Trophoblast cell (in vitro differentiated cells and primary cell): ENCODE results near the gene SPAG6.

ENCODE experiments used
- DNase-seq, 2 donors: peaks; one replicate each; pipeline ENCODE4 v3.0.0-alpha.2; 2016
- H2AFZ ChIP-seq: 2 replicates; pipeline ENCODE4 v1.6.1; 2013; ENCODE audit warnings: low read length, moderate library complexity, mild to moderate bottlenecking; ENCODE audit not compliant: insufficient read depth, poor library complexity
- H2AK5ac ChIP-seq: 2 replicates; pipeline ENCODE4 v1.6.1; 2013; ENCODE audit warnings: mild to moderate bottlenecking, low read length
- H2BK120ac ChIP-seq: 2 replicates; pipeline ENCODE4 v1.6.1; 2013; ENCODE audit warnings: low read length, mild to moderate bottlenecking, moderate library complexity; ENCODE audit not compliant: insufficient read depth, poor library complexity
- H2BK12ac ChIP-seq: 2 replicates; pipeline ENCODE4 v1.6.1; 2013; ENCODE audit warnings: mild to moderate bottlenecking, low read length, moderate library complexity
- H2BK5ac ChIP-seq: 2 replicates; pipeline ENCODE4 v1.6.1; 2013; ENCODE audit warnings: low read length, low read depth, moderate library complexity, mild to moderate bottlenecking; ENCODE audit not compliant: poor library complexity
- H3K14ac ChIP-seq: 2 replicates; pipeline ENCODE4 v1.6.1; 2013; ENCODE audit warnings: mild to moderate bottlenecking, low read length
- H3K18ac ChIP-seq: 2 replicates; pipeline ENCODE4 v1.6.1; 2013; ENCODE audit warnings: mild to moderate bottlenecking, low read length
- H3K23ac ChIP-seq: 2 replicates; pipeline ENCODE4 v1.6.1; 2013; ENCODE audit warnings: low read length
- H3K27ac ChIP-seq: 2 replicates; pipeline ENCODE4 v1.5.1; 2013; ENCODE audit warnings: low read depth, mild to moderate bottlenecking, inconsistent platforms, low read length, moderate library complexity
- H3K27me3 ChIP-seq: 2 replicates; pipeline ENCODE4 v1.6.1; 2013; ENCODE audit warnings: inconsistent platforms, mild to moderate bottlenecking, low read length, moderate library complexity; ENCODE audit not compliant: insufficient read depth
- H3K36me3 ChIP-seq, 2 experiments: 1 replicate in 1 of 2; 2 replicates in 1 of 2; pipeline ENCODE4 v1.6.1; 2013; ENCODE audit warnings: low read length in 2 of 2, mild to moderate bottlenecking in 2 of 2, moderate library complexity in 1 of 2; ENCODE audit not compliant: insufficient read depth in 2 of 2, control insufficient read depth in 1 of 2
- H3K4ac ChIP-seq: 2 replicates; pipeline ENCODE4 v1.6.1; 2013; ENCODE audit warnings: low read depth, mild to moderate bottlenecking, low read length, moderate library complexity
- H3K4me1 ChIP-seq, 2 experiments: 1 replicate in 1 of 2; 2 replicates in 1 of 2; pipeline ENCODE4 v1.6.1; 2013; ENCODE audit warnings: low read length in 2 of 2, mild to moderate bottlenecking in 2 of 2, moderate library complexity in 1 of 2; ENCODE audit not compliant: insufficient read depth in 2 of 2, control insufficient read depth in 1 of 2
- H3K4me2 ChIP-seq: 2 replicates; pipeline ENCODE4 v1.6.1; 2013; ENCODE audit warnings: inconsistent platforms, mild to moderate bottlenecking, low read length, moderate library complexity
- H3K4me3 ChIP-seq: 2 replicates; pipeline ENCODE4 v1.5.1; 2013; ENCODE audit warnings: mild to moderate bottlenecking, low read depth, low read length, inconsistent platforms
- H3K79me1 ChIP-seq: one replicate; pipeline ENCODE4 v1.6.1; 2013; ENCODE audit warnings: low read length
- H3K79me2 ChIP-seq: 2 replicates; pipeline ENCODE4 v1.6.1; 2013; ENCODE audit warnings: low read length, mild to moderate bottlenecking; ENCODE audit not compliant: control insufficient read depth, insufficient read depth, poor library complexity
- H3K9ac ChIP-seq: 2 replicates; pipeline ENCODE4 v1.6.1; 2013; ENCODE audit warnings: mild to moderate bottlenecking, low read length
- H3K9me3 ChIP-seq: 2 replicates; pipeline ENCODE4 v1.6.1; 2013; ENCODE audit warnings: low read depth, mild to moderate bottlenecking, control low read depth, inconsistent platforms, low read length; ENCODE audit not compliant: insufficient read depth
- H4K12ac ChIP-seq: 2 replicates; pipeline ENCODE4 v1.6.1; 2013; ENCODE audit warnings: low read depth, mild to moderate bottlenecking, low read length, moderate library complexity
- H4K8ac ChIP-seq: 2 replicates; pipeline ENCODE4 v1.6.1; 2013; ENCODE audit warnings: low read depth, mild to moderate bottlenecking, low read length, moderate library complexity
- H4K91ac ChIP-seq: one replicate; pipeline ENCODE4 v1.6.1; 2013; ENCODE audit warnings: low read depth, mild to moderate bottlenecking, low read length, moderate library complexity
- WGBS: extraction: QIAGEN DNeasy Blood & Tissue Kit; methylation state at CpG from one replicate; pipeline ENCODE4 v1.1.7; 2013; ENCODE audit warnings: missing lambda C conversion rate; ENCODE audit not compliant: insufficient read length, insufficient coverage; ENCODE audit errors: extremely low coverage; 5-methylcytosine and 5-hydroxymethylcytosine counted together

The SPAG6 gene

DNA sequence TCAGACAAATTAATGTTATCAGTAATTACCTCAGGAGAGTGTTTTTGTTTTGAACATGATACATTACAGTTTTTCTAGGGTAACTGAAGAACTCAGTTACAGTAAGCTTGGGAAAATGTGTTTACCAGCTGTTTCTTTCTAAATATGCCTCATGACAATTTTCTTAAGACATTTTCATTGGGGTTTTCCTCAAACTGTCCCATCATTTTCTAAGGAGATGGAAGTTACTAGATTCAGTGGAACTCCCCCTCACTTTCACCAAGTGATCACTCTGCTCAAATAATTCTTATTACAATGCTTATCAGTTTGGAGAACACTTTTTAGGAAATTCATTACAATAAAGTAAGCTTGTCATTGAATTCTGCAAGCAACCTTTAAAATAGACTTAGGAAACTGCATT is 6.4 kb upstream of the SPAG6 start:
- no peak overlapping the region for H2AFZ ChIP-seq
- peaks cover 11% of the 10 kb centered on the region for H3K9me3 ChIP-seq
- no peak overlapping the region for H3K27ac ChIP-seq

DNA sequence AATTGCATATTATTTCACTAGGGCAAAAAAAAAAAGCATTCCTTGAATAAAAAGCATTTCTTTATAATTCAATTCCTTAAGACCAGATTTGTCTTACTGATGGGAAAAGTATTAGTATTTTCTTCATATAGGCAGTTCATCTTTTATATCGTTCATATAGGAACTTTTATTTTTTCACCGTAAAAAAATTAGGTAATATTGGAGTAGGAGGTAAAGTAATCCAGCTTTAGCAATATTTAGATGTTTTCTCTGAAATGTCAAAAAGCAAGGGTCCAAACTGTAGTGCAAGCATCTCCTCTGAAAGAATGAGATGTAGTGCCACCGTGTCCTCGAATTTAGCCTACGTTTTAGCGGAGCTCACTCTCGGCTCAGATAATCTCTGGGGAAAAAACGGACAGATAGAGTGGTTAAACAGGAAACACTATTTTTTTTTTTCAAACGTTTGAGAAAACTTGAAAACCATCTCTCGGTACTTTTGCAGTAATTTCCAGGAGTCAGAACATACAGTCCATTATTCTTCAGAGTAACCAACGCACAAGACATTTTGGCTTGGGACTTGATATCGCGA is 5.5 kb upstream of the SPAG6 start:
- H2BK12ac ChIP-seq = no peak overlapping the region

More for the DNA sequence above, 6.4 kb upstream of the SPAG6 start:
- Histone ChIP-seq H4K8ac (no peak overlapping the region), H3K23ac (no peak overlapping the region), H3K79me1 (peaks cover 7% of the 10 kb centered on the region), H2BK5ac (no peak overlapping the region), H4K91ac (no peak overlapping the region), H3K4ac (no peak overlapping the region), H3K14ac (no peak overlapping the region), H2AK5ac (no peak overlapping the region), H3K4me1 (peaks cover 19 to 29% of the 10 kb centered on the region in 2 experiments), H2BK12ac (no peak overlapping the region), H3K9ac (no peak overlapping the region), H2BK120ac (no peak overlapping the region), H3K79me2 (peaks cover 5% of the 10 kb centered on the region), H3K4me2 (no peak overlapping the region), H3K18ac (no peak overlapping the region), H3K36me3 (no peaks in the 10 kb centered on the region), H3K27me3 (peaks cover 47% of the 10 kb centered on the region), H4K12ac (no peak overlapping the region), H3K4me3 (no peak overlapping the region)
- DNase-seq = no peak

DNA sequence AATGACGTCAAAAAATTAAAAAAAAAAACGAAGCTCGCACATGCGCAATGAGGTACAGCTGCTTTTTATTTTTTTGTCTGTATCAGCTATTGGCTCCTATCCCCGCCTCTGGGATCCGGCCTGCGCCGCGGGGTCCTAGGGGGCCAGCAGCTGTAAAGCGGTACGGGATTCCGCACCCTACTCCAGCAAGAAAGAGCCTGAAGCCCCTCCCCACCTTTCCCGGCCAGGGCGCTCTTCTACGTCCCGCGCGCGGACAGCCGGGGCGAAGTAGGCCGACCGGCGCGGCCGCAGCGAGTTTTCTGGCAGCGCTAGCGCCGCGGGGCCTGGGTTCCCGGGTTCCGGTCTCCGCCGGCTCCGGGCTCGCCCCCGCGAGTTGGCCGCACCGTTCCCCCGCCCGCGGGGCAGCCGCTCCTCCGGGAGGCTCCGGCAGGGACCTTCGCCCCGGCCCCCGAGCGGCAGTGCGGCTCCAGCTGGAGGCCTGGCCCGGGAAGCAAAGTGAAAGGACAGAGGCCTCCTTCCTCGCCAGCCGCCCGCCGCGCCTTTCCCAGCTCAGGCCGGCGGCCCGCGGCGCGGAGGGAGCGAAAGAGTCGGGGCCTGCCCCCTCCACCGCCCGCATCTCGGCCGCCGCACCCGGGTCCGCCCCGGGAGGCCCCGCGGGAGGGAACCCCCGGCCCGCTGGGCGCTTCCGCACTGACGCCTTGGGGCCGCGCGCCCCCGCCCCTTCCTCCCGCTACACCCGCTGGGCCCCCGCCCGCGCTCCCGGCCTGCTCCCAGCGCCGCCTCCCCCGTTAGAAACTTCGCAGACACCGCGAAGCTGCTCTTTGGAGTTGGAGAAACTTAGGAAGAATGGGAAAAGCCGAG is 4.7 kb upstream of the SPAG6 start:
- Histone ChIP-seq H3K23ac (no peak overlapping the region), H3K79me1 (peaks cover 7% of the 10 kb centered on the region), H3K4me3 (peak overlapping the region; percentile 85), H2BK120ac (peak overlapping the region; percentile 88), H4K8ac (peak overlapping the region; percentile 97), H3K4ac (peak overlapping the region; percentile 90), H2AFZ (peak overlapping the region; percentile 98), H3K79me2 (peaks cover 5% of the 10 kb centered on the region), H3K9me3 (peaks cover 9% of the 10 kb centered on the region), H2BK12ac (peak overlapping the region; percentile 60), H3K27me3 (peaks cover 45% of the 10 kb centered on the region), H4K91ac (peak overlapping the region; percentile 86), H3K4me2 (peak overlapping the region; percentile 97), H3K14ac (peak overlapping the region; percentile 94), H2BK5ac (peak overlapping the region; percentile 59), H4K12ac (peak overlapping the region; percentile 89), H3K27ac (no peak overlapping the region), H3K36me3 (no peaks in the 10 kb centered on the region), H3K9ac (peak overlapping the region; percentile 68), H3K4me1 (peaks cover 15 to 21% of the 10 kb centered on the region in 2 experiments), H2AK5ac (no peak overlapping the region), H3K18ac (peak overlapping the region; percentile 90)
- DNase-seq = peak; percentile 85 to 96
- no CpG with 5 or more reads among the region's 98 CpGs for WGBS

More for the DNA sequence above, 5.5 kb upstream of the SPAG6 start:
- DNase-seq = no peak
- Histone ChIP-seq H3K18ac (no peak overlapping the region), H4K12ac (no peak overlapping the region), H3K4ac (no peak overlapping the region), H2BK5ac (no peak overlapping the region), H3K79me1 (peaks cover 7% of the 10 kb centered on the region), H4K91ac (no peak overlapping the region), H3K36me3 (no peaks in the 10 kb centered on the region), H3K9me3 (peaks cover 5% of the 10 kb centered on the region), H4K8ac (no peak overlapping the region), H3K4me3 (no peak overlapping the region), H3K27ac (no peak overlapping the region), H3K9ac (no peak overlapping the region), H3K4me1 (peaks cover 11 to 22% of the 10 kb centered on the region in 2 experiments), H3K79me2 (peaks cover 5% of the 10 kb centered on the region), H3K27me3 (peaks cover 45% of the 10 kb centered on the region), H3K23ac (no peak overlapping the region), H2AK5ac (no peak overlapping the region), H3K14ac (no peak overlapping the region), H3K4me2 (peak overlapping the region; percentile 97), H2AFZ (no peak overlapping the region), H2BK120ac (no peak overlapping the region)
- WGBS = no CpG with 5 or more reads among the region's 13 CpGs

DNA sequence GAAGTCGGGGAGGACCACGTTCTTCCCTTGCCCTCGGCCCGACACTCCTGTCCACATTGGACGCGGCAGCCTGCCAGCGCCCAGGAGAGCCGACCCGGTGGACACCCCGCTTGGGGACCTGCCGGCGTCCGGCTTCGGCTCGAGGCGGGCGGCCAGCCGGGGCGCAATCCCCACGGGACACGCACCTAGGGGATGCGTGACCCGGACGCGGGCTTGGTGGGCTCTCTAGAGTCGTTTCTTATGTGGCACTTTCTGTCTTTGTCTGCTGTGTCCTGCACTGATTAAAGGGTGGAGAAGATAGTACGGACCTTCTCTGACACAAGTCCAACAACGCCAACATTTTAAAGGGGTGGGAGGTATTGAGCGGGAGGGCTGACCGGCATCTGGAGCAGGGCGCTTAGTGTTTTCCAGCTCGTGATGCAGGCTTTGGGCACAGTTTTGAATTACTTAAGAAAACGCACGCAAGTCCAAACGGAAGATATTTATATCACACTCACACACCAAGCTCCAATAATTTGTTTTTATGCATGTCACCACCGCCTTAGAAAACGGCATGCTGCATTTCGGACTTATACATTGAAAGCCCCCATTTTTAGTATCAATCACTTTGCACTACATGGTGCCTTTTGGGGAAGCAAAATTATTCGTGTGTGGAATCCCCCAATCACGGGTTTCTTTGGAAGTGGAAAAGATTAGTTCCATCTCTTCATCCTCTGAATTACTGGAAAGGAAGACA is 3.9 kb upstream of the SPAG6 start:
- Histone ChIP-seq H4K12ac (no peak overlapping the region), H3K9ac (peak overlapping the region; percentile 35), H3K18ac (no peak overlapping the region), H2AK5ac (no peak overlapping the region), H3K36me3 (no peaks in the 10 kb centered on the region), H3K27ac (no peak overlapping the region), H3K4me1 (peaks cover 12 to 16% of the 10 kb centered on the region in 2 experiments), H2BK5ac (no peak overlapping the region), H3K14ac (no peak overlapping the region), H2BK120ac (no peak overlapping the region), H3K4me2 (peak overlapping the region; percentile 97), H3K4ac (no peak overlapping the region), H4K8ac (peak overlapping the region; percentile 14), H3K79me2 (peaks cover 5% of the 10 kb centered on the region), H3K23ac (no peak overlapping the region), H2BK12ac (no peak overlapping the region), H3K79me1 (peaks cover 7% of the 10 kb centered on the region), H4K91ac (peak overlapping the region; percentile 86), H3K9me3 (peaks cover 11% of the 10 kb centered on the region), H3K27me3 (peaks cover 44% of the 10 kb centered on the region), H2AFZ (peak overlapping the region; percentile 98), H3K4me3 (peak overlapping the region; percentile 85)
- no CpG with 5 or more reads among the region's 40 CpGs for WGBS
- DNase-seq = no peak
